GM21360 (cell line): Measurements from ENCODE around the gene VARS2.
"Not testable (repeated sequence)": the region's sequence is repeated elsewhere in the genome, so short reads cannot be mapped to it uniquely, and the experiment has no call there.

Experiments
- ATAC-seq: cut with Tn5 transposase; IDR thresholded peaks from one replicate; pipeline ENCODE4 v1.9.1; 2021; ENCODE audit warnings: mild to moderate bottlenecking, moderate library complexity; ENCODE audit not compliant: unreplicated experiment

The VARS2 gene

GRCh38 chr6:30960907-30961673 lies 47.1 kb downstream of the VARS2 start:
- ATAC-seq = no peak

DNA sequence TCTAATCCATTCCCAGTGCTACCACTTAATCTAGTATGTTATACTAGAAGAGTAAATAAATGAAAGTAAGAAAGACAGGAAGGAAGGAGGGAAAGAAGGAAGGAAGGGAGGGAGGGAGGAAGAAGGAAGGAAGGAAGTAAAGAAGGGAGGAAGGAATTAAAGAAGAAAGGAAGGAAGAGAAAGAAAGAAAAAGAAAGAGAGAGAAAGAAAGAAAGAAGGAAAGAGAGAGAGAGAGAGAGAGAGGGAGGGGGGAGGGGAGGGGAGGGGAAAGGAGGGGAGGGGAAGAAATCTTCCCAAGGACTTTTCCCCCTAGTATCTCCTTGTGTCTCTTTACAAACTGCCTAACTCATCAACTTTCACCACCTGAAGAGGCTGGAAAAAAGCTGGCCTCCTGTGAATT lies 48.7 kb downstream of the VARS2 start:
- ATAC-seq = no peak

DNA sequence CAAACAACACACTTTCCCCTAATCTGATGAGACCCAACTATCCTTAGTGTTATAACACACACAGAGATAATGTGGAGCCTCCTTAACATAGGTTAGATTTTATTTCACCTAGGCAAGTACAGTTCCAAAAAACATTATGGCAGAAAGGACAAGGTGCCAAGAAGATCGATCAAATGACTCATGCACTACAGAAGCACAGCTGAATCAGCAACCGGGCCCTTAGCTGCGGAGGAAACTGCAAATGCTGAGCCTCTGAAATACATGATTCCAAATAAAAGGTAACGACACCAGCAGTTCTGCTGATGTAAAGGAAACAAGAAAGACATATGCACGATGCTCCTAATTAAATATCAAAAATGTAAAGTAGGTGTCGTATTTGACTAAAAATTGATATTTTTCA lies 49.6 kb downstream of the VARS2 start:
- ATAC-seq = no peak

- no peak for ATAC-seq
These were observed 50.0 kb downstream of the VARS2 start for GRCh38 chr6:30964075-30964474.

DNA sequence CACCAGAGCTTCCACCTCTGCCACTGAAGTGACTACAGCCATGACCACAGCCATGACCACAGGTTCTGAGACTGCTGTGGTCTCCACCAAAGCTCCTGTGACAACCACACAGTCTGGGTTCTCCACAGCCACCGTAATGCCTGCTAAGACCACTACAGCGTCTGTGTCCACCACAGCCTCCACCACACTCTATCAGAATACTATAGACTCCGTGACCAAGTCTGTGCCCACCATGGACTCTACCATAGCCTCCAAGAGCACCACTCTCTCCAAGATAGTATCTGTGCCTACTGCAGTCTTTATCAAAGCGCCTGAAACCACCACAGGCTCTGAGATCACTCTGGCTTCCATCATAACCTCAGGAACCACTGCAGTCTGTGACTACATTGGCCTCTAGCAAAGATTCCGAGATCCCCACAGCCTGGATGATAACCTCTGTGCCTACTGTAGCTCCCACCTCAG lies 51.1 kb downstream of the VARS2 start:
- ATAC-seq = no peak

DNA sequence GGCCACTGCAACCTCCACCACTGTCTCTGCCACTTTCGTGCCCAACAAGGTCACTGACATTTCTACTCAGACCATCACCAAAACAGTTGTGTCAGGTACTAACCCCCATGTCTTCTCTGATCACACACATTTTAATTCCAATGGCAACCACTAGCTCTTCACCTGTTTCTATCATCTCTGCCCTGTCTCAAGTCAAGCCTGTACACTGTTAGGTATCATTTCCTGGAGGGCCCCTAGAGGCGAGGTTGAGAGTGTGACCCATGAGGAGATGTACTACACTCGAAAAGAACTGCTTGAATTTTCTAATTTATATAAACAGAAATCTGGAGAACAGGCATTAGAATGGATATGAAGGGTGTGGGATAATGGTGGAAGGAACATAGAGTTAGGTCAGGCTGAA lies 52.1 kb downstream of the VARS2 start:
- ATAC-seq = no peak

DNA sequence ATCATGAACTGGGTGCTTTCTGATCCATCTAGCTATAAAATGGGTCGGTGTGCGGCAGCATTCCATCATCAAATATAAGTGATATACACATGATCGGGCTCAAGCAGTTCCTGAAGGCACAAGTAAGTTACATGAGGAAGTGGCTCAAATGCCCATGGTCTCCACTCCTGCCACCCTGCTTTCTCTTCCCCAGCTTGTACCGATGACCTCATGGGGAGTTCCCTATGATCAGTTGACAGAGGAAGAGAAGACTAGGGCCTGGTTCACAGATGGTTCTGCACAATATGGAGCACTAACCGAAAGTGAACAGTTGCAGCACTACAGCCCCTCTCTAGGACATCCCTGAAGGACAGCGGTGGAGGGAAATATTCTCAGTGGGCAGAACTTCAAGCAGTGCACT lies 55.1 kb downstream of the VARS2 start:
- not testable (repeated sequence) for ATAC-seq

DNA sequence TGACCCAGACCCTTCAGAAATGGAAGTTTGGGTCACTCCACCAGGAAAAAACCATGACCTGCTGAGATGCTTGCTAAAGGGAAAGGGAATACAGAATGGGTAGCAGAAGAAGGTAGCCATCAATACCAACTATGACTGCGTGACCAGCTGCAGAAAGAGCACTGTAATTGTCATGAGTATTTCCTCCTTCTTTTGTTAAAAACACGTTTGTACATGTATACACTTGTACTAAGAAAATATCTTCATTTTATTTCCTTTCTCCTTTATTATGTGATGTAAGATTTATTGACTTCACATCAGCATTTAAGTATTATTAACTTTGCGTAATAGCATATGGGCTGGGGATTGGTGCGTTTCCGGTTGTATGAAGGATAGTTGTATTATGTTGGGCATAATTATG lies 56.9 kb downstream of the VARS2 start:
- no peak for ATAC-seq

DNA sequence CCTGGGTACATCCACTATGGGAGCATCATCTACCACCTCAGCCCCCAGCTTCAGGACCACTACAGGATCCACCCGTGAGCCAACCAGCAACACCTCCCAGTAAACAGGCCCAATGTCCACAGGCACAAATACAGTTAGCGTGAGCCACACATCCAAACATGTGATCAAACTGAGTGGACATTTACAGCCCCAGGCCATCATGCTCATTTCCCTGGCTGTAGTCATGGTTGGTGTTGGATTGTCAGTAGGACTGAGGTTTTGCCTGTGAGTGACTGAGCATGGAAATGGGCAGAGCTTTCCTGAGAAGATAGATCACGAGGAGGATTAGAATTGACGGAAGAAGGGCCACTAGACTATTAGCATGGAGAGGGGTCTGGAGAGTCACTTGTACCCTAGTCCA lies 58.8 kb downstream of the VARS2 start:
- ATAC-seq = no peak

- ATAC-seq = no peak
These were observed 60.6 kb downstream of the VARS2 start for GRCh38 chr6:30974490-30975252.
